OCI-LY3 (cell line): ENCODE measurements around the gene WAS.
A peak's percentile ranks its signal among the peaks of the same experiment; 100 is the strongest.

Source experiments
- H2AFZ ChIP-seq: fragments of 200-600, 300-600 bp; shearing (Covaris generic); 2 replicates; pipeline ENCODE4 v1.6.0; 2014; ENCODE audit warnings: antibody characterized with exemption, low read depth, low read length
- H3K27ac ChIP-seq: fragments of 200-600, 300-600 bp; sonication (generic); 2 replicates; pipeline ENCODE4 v1.5.1; 2014; ENCODE audit warnings: mild to moderate bottlenecking, low read length, moderate library complexity, mixed read lengths
- H3K27me3 ChIP-seq: fragments of 200-600, 300-600 bp; sonication (generic); 2 replicates; pipeline ENCODE4 v1.6.1; 2014; ENCODE audit warnings: low read depth, low read length, mixed read lengths
- H3K36me3 ChIP-seq: fragments of 200-600, 300-600 bp; sonication (generic); replicated peaks from 2 replicates; pipeline ENCODE3; 2014; ENCODE audit warnings: low read depth, low read length, mixed read lengths
- H3K4me1 ChIP-seq: fragments of 300-600, 200-600 bp; sonication (generic); 2 replicates; pipeline ENCODE4 v1.6.1; 2014; ENCODE audit warnings: low read length, mixed read lengths
- H3K4me2 ChIP-seq: fragments of 200-600, 300-600 bp; sonication (generic); 2 replicates; pipeline ENCODE4 v1.6.1; 2014; ENCODE audit warnings: low read length, mixed read lengths
- H3K4me3 ChIP-seq: fragments of 300-600, 200-600 bp; sonication (generic); 2 replicates; pipeline ENCODE4 v1.5.1; 2014; ENCODE audit warnings: antibody characterized with exemption, mild to moderate bottlenecking, low read length, moderate library complexity
- H3K79me2 ChIP-seq: fragments of 300-600, 200-600 bp; shearing (Covaris generic); 2 replicates; pipeline ENCODE4 v1.6.1; 2014; ENCODE audit warnings: mild to moderate bottlenecking, low read length, mixed read lengths
- H3K9ac ChIP-seq: fragments of 300-600, 200-600 bp; shearing (Covaris generic); 2 replicates; pipeline ENCODE4 v1.6.0; 2014; ENCODE audit warnings: mild to moderate bottlenecking, low read length, moderate library complexity
- H3K9me3 ChIP-seq: fragments of 200-600, 300-600 bp; shearing (Covaris generic); 2 replicates; pipeline ENCODE4 v1.6.1; 2014; ENCODE audit warnings: low read length, mixed read lengths; ENCODE audit not compliant: insufficient read depth
- H4K20me1 ChIP-seq: fragments of 200-600, 300-600 bp; sonication (generic); 2 replicates; pipeline ENCODE4 v1.6.1; 2016; ENCODE audit warnings: low read length, mixed read lengths; ENCODE audit not compliant: insufficient read depth
- CTCF ChIP-seq: fragments of 200-600, 300-600 bp; sonication (generic); IDR thresholded peaks from 2 replicates; pipeline ENCODE4 v1.5.1; 2014; ENCODE audit warnings: antibody characterized with exemption, low read length, low read depth
- EZH2phosphoT487 ChIP-seq: fragments of 200-600 bp; shearing (Covaris generic); IDR thresholded peaks from 2 replicates; pipeline ENCODE4 v1.6.1; 2018; ENCODE audit warnings: antibody characterized with exemption, mixed run types, low read depth

The WAS gene

GRCh38 chrX:48737940-48738339 is 54.3 kb downstream of the WAS start:
- peak overlapping the region; percentile 92 for H3K4me2 ChIP-seq
- H3K9ac ChIP-seq, result peak overlapping the region; percentile 81
- H3K4me3 ChIP-seq, result peak overlapping the region; percentile 91
- no peaks in the 10 kb centered on the region for H3K9me3 ChIP-seq
- peaks cover 14% of the 10 kb centered on the region for H3K4me1 ChIP-seq
- H3K27me3 ChIP-seq, result no peaks in the 10 kb centered on the region
- TF ChIP-seq CTCF (no peak), EZH2phosphoT487 (no peak)
- peak overlapping the region; percentile 83 for H3K27ac ChIP-seq
- peak overlapping the region; percentile 67; the same call in 1 of the 2 replicates for H2AFZ ChIP-seq
- no peaks in the 10 kb centered on the region for H3K79me2 ChIP-seq
- no peaks in the 10 kb centered on the region for H3K36me3 ChIP-seq
- H4K20me1 ChIP-seq, result no peaks in the 10 kb centered on the region
